ENCODE measurements around the gene ARNT2. TPM values are rescaled to one million over a fixed set of nuclear protein-coding genes. Genes with fewer than 3 reads are reported as not detected.

Gene ARNT2
- total RNA-seq, 1 donor from 2014 or later, result 9.1 TPM

- no peak for TF ChIP-seq CTCF (conservative IDR thresholded peaks at IDR 0.05; ENCODE audit: low read depth, low read length)
- DNase-seq (ENCODE audit: low read depth), result no peak
- H3K4me3 ChIP-seq (ENCODE audit: low read depth, low read length), result no peak overlapping the region
These were observed 126.7 kb downstream of the ARNT2 start for GRCh38 chr15:80530737-80531365.

- TF ChIP-seq CTCF (conservative IDR thresholded peaks at IDR 0.05; ENCODE audit: low read depth, low read length), result no peak
- no peak overlapping the region for H3K4me3 ChIP-seq (ENCODE audit: low read depth, low read length)
- DNase-seq (ENCODE audit: low read depth), result no peak
These were observed 127.2 kb downstream of the ARNT2 start for GRCh38 chr15:80531388-80531787.

- no peak for TF ChIP-seq CTCF (conservative IDR thresholded peaks at IDR 0.05; ENCODE audit: low read depth, low read length)
- H3K4me3 ChIP-seq (ENCODE audit: low read depth, low read length), result no peak overlapping the region
- DNase-seq (ENCODE audit: low read depth), result no peak
These were observed 127.6 kb downstream of the ARNT2 start for GRCh38 chr15:80531796-80532195.

- no peak overlapping the region for H3K4me3 ChIP-seq (ENCODE audit: low read depth, low read length)
- no peak for TF ChIP-seq CTCF (conservative IDR thresholded peaks at IDR 0.05; ENCODE audit: low read depth, low read length)
- no peak for DNase-seq (ENCODE audit: low read depth)
These were observed 129.7 kb downstream of the ARNT2 start for GRCh38 chr15:80533790-80534333.

- TF ChIP-seq CTCF (conservative IDR thresholded peaks at IDR 0.05; ENCODE audit: low read depth, low read length), result no peak
- DNase-seq (ENCODE audit: low read depth), result no peak
- no peak overlapping the region for H3K4me3 ChIP-seq (ENCODE audit: low read depth, low read length)
These were observed 132.0 kb downstream of the ARNT2 start for GRCh38 chr15:80536231-80536630.

GRCh38 chr15:80536716-80537115 lies 132.5 kb downstream of the ARNT2 start:
- no peak for DNase-seq (ENCODE audit: low read depth)
- no peak overlapping the region for H3K4me3 ChIP-seq (ENCODE audit: low read depth, low read length)
- TF ChIP-seq CTCF (conservative IDR thresholded peaks at IDR 0.05; ENCODE audit: low read depth, low read length), result no peak

- no peak overlapping the region for H3K4me3 ChIP-seq (ENCODE audit: low read depth, low read length)
- TF ChIP-seq CTCF (conservative IDR thresholded peaks at IDR 0.05; ENCODE audit: low read depth, low read length), result no peak
- DNase-seq (ENCODE audit: low read depth), result no peak
These were observed 140.9 kb downstream of the ARNT2 start for GRCh38 chr15:80545078-80545477.

Data from epithelial cell of proximal tubule (primary cell).